ENCODE data around the gene HDAC4. TPM values are rescaled to one million over a fixed set of nuclear protein-coding genes. Genes with fewer than 3 reads are reported as not detected.

Gene HDAC4
- total RNA-seq, 1 donor from 2014 or later, result 7.8 TPM

DNA sequence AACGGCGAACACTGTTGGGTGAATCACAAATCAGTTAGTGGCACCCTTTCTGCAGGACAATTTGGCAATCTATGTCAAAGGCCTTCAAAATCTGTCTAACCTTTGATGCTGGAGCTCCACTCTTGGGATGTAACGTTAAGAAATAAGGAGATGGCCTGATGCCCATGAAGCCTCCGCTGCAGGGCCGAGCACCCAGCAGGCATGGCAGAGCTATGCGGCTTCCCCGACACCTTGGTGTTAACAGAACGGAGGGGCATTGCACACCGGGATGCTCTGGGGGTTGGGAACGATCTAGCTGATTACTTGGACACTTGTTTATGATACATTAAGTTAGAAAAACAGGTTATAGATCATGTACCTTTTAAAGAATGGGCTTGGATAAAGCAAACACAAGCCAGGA, 265.3 kb downstream of the HDAC4 start:
- Histone ChIP-seq H3K36me3 (ENCODE audit: control insufficient read depth, insufficient read depth, low read length) (no peaks in the 10 kb centered on the region), H3K27me3 (ENCODE audit: control insufficient read depth, insufficient read depth, low read length) (no peaks in the 10 kb centered on the region), H3K4me3 (ENCODE audit: low read depth, low read length) (no peak overlapping the region)
- no peak for DNase-seq (ENCODE audit: low read depth)
- TF ChIP-seq CTCF (IDR thresholded peaks at IDR 0.05; ENCODE audit: insufficient read depth, low read length, poor library complexity, severe bottlenecking), result no peak

DNA sequence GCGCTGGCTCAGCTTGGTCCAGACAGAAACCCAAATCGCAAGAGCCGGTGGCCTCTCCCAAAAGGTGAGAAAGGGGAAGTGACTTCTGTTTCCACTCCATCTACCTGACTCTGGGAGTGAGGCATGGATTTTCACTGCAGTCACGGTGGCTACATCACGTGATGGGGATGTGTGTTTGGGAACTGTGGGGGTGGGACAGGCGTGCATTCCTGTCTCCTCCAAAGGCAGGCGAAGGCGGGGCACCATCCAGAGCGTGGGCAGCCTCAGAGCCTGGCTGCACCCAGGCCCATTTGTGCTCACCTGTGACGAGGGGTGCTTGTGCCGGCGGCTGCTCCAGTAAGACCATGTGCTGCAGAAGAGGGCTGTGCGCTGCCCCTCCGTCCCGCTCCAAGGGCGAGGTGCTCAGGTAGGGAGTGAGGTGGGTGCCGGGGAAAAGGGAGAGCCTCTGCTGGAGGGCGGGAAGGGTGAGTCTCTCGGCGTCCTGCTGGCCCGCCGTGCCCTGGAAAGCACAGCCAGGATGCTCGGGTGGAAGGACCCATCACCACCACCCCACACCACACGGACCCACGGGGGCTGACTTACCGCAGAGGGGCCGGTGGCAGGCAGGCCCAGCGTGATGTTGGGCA, 266.8 kb downstream of the HDAC4 start:
- H3K36me3 ChIP-seq (ENCODE audit: control insufficient read depth, insufficient read depth, low read length), result no peaks in the 10 kb centered on the region
- DNase-seq (ENCODE audit: low read depth), result no peak
- TF ChIP-seq CTCF (IDR thresholded peaks at IDR 0.05; ENCODE audit: insufficient read depth, low read length, poor library complexity, severe bottlenecking), result no peak
- no peak overlapping the region for H3K4me3 ChIP-seq (ENCODE audit: low read depth, low read length)
- H3K27me3 ChIP-seq (ENCODE audit: control insufficient read depth, insufficient read depth, low read length), result no peaks in the 10 kb centered on the region

GRCh38 chr2:239132786-239133185, 268.0 kb downstream of the HDAC4 start:
- no peak for TF ChIP-seq CTCF (IDR thresholded peaks at IDR 0.05; ENCODE audit: insufficient read depth, low read length, poor library complexity, severe bottlenecking)
- Histone ChIP-seq H3K36me3 (ENCODE audit: control insufficient read depth, insufficient read depth, low read length) (no peaks in the 10 kb centered on the region), H3K27me3 (ENCODE audit: control insufficient read depth, insufficient read depth, low read length) (no peaks in the 10 kb centered on the region), H3K4me3 (ENCODE audit: low read depth, low read length) (no peak overlapping the region)
- no peak for DNase-seq (ENCODE audit: low read depth)

GRCh38 chr2:239132156-239132709, 268.6 kb downstream of the HDAC4 start:
- no peak overlapping the region for H3K4me3 ChIP-seq (ENCODE audit: low read depth, low read length)
- H3K36me3 ChIP-seq (ENCODE audit: control insufficient read depth, insufficient read depth, low read length), result peaks cover 2% of the 10 kb centered on the region
- DNase-seq (ENCODE audit: low read depth), result no peak
- no peaks in the 10 kb centered on the region for H3K27me3 ChIP-seq (ENCODE audit: control insufficient read depth, insufficient read depth, low read length)
- no peak for TF ChIP-seq CTCF (IDR thresholded peaks at IDR 0.05; ENCODE audit: insufficient read depth, low read length, poor library complexity, severe bottlenecking)

DNA sequence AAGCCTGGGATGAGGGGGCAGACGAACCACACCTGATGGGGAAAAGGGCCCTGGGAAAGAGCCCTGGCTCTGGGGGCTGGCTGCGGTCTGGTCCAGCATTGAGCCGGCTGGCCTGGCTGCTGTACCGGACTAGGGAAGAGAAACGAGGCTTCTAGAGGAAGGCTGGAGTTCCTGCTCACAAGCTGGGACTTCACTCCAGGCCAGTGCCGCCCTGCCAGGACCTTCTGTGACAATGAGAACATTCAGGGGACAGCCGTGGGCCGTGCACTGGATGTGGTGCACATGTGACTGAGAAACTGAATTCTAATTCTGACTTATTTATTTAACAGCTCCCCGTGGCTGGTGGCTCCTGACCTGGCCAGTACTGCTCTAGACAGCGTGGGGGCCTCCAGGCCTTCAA, 269.3 kb downstream of the HDAC4 start:
- no peak for TF ChIP-seq CTCF (IDR thresholded peaks at IDR 0.05; ENCODE audit: insufficient read depth, low read length, poor library complexity, severe bottlenecking)
- Histone ChIP-seq H3K27me3 (ENCODE audit: control insufficient read depth, insufficient read depth, low read length) (no peaks in the 10 kb centered on the region), H3K36me3 (ENCODE audit: control insufficient read depth, insufficient read depth, low read length) (peaks cover 2% of the 10 kb centered on the region), H3K4me3 (ENCODE audit: low read depth, low read length) (no peak overlapping the region)
- no peak for DNase-seq (ENCODE audit: low read depth)

DNA sequence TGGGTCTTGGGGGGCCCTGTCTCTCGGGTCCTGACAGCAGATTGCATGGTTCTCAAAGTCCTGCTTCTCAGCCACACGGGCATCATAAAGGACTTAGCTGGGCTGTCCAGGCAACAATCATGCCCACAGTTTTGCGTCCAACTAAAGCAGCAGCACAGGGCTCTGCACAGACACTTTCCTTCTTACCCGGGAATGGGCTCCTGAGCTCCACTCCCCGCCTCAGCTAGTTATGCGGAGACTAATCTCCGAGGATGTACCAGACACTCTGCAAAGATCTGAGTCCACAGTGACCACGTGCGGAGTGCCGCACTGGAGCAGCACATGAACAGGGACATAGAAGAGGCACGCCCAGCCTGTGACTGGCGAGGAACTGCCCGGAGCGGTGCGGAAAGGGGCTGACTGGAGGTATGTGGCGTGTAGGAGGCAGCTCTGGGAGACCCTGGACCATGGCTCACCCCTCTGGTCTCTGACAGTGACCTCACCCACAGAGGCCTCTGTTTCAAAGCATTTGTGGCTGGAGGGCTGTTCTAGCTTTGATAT, 270.0 kb downstream of the HDAC4 start:
- Histone ChIP-seq H3K36me3 (ENCODE audit: control insufficient read depth, insufficient read depth, low read length) (peaks cover 2% of the 10 kb centered on the region), H3K27me3 (ENCODE audit: control insufficient read depth, insufficient read depth, low read length) (no peaks in the 10 kb centered on the region), H3K4me3 (ENCODE audit: low read depth, low read length) (no peak overlapping the region)
- no peak for TF ChIP-seq CTCF (IDR thresholded peaks at IDR 0.05; ENCODE audit: insufficient read depth, low read length, poor library complexity, severe bottlenecking)
- no peak for DNase-seq (ENCODE audit: low read depth)

Data from kidney epithelial cell (primary cell).